Left ventricle myocardium inferior (tissue), 1 donor: ENCODE results near the gene C6orf163. TPM values are rescaled to one million over a fixed set of nuclear protein-coding genes. Genes with fewer than 3 reads are reported as not detected.

Experiments used
- DNase-seq: peaks from one replicate; pipeline ENCODE4 v3.0.0-alpha.2; 2020
- H3K27ac ChIP-seq: fragments of 200-600 bp; replicated peaks from 2 replicates; pipeline ENCODE4 v1.8.0; 2021
- H3K27me3 ChIP-seq: fragments of 200-600 bp; 2 replicates; pipeline ENCODE4 v1.8.0; 2021; ENCODE audit warnings: low read depth
- H3K36me3 ChIP-seq: fragments of 200-600 bp; 2 replicates; pipeline ENCODE4 v1.8.0; 2021
- H3K4me1 ChIP-seq: fragments of 200-600 bp; 2 replicates; pipeline ENCODE4 v1.8.0; 2021
- H3K4me3 ChIP-seq: fragments of 200-600 bp; 2 replicates; pipeline ENCODE4 v1.8.0; 2021; ENCODE audit warnings: mild to moderate bottlenecking, moderate library complexity
- H3K9me3 ChIP-seq: fragments of 200-600 bp; replicated peaks from 2 replicates; pipeline ENCODE4 v1.8.0; 2021
- intact Hi-C: fragments of 100-400 bp; cut with micrococcal nuclease; formaldehyde crosslinking; loops from one replicate; pipeline ENCODE4 v1.11.0; 2022
- total RNA-seq: library from RNA; stranded (reverse); fragmentation: NEBNext Ultra II Directional; extraction: Animal tissue kit (Norgen Biotek cat#: 25700); gene quantifications from one replicate; pipeline ENCODE4 v1.2.1, GENCODE V29; 2021
- TF ChIP-seq, protein P1 (sequence below): fragments of 200-600 bp; IDR thresholded peaks from 2 replicates; pipeline ENCODE4 v1.8.0; 2021; ENCODE audit warnings: antibody characterized with exemption, mild to moderate bottlenecking, borderline replicate concordance
- donor health status: DM: no; HTN: yes; CAD: no; lungs with severe emphysema.

Gene C6orf163
- total RNA-seq, 1 donor from 2014 or later = 1.6 TPM

DNA sequence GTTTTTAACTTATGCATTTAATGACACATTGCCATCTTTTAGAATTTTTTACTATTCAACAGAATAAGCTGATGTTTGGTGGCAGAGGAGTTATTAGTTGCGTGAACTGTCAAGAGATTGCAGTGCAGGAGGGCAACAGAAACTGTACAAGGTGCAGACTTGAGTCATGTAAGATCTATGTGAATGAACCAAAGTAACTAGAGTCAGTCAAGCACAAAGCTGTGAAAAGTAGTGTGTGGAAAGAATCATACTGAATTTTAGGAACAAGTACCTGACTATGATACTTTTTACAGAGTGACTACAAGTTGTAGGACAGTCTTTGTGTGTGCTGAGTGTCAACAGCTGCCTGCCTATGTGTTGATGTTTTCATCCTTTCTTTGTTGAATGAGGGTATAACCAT, 2.7 kb upstream of the C6orf163 start:
- intact Hi-C loops = no loop called here

DNA sequence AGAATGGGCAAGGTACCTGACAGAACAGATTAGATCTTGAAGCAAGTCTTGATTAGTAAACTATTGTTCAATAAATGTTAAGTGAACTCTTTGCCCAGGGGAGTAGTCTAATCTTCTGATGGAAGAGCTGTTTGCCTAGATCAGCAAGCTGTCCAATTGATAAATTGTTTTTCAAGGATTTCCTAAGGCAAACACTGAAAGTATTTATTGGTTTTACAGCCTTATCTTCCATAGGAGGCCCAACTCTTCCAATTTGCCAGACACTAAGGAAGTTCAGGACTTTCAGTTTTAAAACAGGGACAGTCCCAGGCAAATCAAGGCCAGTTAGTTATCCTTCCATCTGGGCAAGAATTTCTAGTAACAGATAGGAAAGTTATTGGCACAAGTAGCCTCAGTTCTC, 1.8 kb upstream of the C6orf163 start:
- intact Hi-C loops = no loop called here
- Histone ChIP-seq H3K36me3 (peaks cover 7% of the 10 kb centered on the region), H3K27ac (no peak overlapping the region), H3K27me3 (no peaks in the 10 kb centered on the region), H3K9me3 (no peaks in the 10 kb centered on the region), H3K4me1 (peaks cover 14% of the 10 kb centered on the region), H3K4me3 (no peak overlapping the region)
- TF ChIP-seq, protein P1, sequence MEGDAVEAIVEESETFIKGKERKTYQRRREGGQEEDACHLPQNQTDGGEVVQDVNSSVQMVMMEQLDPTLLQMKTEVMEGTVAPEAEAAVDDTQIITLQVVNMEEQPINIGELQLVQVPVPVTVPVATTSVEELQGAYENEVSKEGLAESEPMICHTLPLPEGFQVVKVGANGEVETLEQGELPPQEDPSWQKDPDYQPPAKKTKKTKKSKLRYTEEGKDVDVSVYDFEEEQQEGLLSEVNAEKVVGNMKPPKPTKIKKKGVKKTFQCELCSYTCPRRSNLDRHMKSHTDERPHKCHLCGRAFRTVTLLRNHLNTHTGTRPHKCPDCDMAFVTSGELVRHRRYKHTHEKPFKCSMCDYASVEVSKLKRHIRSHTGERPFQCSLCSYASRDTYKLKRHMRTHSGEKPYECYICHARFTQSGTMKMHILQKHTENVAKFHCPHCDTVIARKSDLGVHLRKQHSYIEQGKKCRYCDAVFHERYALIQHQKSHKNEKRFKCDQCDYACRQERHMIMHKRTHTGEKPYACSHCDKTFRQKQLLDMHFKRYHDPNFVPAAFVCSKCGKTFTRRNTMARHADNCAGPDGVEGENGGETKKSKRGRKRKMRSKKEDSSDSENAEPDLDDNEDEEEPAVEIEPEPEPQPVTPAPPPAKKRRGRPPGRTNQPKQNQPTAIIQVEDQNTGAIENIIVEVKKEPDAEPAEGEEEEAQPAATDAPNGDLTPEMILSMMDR = no peak
- DNase-seq = no peak

More for the DNA sequence above, 2.7 kb upstream of the C6orf163 start:
- Histone ChIP-seq H3K4me3 (no peak overlapping the region), H3K4me1 (peaks cover 20% of the 10 kb centered on the region), H3K27ac (no peak overlapping the region), H3K36me3 (peaks cover 7% of the 10 kb centered on the region), H3K27me3 (no peaks in the 10 kb centered on the region), H3K9me3 (no peaks in the 10 kb centered on the region)
- TF ChIP-seq, protein P1 = no peak
- DNase-seq = no peak

DNA sequence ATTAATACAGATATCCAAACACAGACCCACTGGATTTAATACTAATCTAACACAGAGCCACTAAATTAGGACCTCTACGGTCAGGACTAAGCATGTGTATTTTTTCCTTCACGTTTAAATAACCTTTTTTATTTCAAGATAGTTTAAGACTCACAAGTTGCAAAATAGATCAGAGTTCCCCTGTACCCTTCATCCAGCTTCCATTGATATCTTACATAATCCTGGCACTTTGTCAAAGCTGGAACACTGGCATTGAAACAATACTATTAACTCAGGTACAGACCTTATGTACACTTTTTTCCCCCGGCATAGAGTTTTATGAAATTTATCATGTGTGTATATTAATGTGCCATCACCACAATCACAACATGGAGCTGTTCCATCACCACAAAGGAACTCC, 2.1 kb downstream of the C6orf163 start:
- H3K27me3 ChIP-seq = no peaks in the 10 kb centered on the region
- H3K9me3 ChIP-seq = no peaks in the 10 kb centered on the region
- intact Hi-C loops = no loop called here
- TF ChIP-seq, protein P1 = no peak
- peaks cover 14% of the 10 kb centered on the region for H3K4me1 ChIP-seq
- no peak overlapping the region for H3K4me3 ChIP-seq
- H3K27ac ChIP-seq = no peak overlapping the region
- DNase-seq = no peak
- H3K36me3 ChIP-seq = peaks cover 7% of the 10 kb centered on the region

GRCh38 chr6:87349896-87350295, 5.3 kb downstream of the C6orf163 start:
- TF ChIP-seq, protein P1 = no peak
- H3K27ac ChIP-seq = no peak overlapping the region
- no peaks in the 10 kb centered on the region for H3K27me3 ChIP-seq
- intact Hi-C loops = no loop called here
- H3K9me3 ChIP-seq = no peaks in the 10 kb centered on the region
- H3K36me3 ChIP-seq = no peaks in the 10 kb centered on the region
- DNase-seq = no peak
- no peak overlapping the region for H3K4me3 ChIP-seq
- peaks cover 14% of the 10 kb centered on the region for H3K4me1 ChIP-seq

- intact Hi-C loops = no loop called here
- TF ChIP-seq, protein P1 = no peak
- no peak for DNase-seq
- no peak overlapping the region for H3K27ac ChIP-seq
- H3K4me3 ChIP-seq = no peak overlapping the region
- H3K27me3 ChIP-seq = no peaks in the 10 kb centered on the region
- H3K36me3 ChIP-seq = no peaks in the 10 kb centered on the region
- H3K9me3 ChIP-seq = no peaks in the 10 kb centered on the region
- H3K4me1 ChIP-seq = peaks cover 14% of the 10 kb centered on the region
These were observed 5.9 kb downstream of the C6orf163 start for GRCh38 chr6:87350516-87350915.

GRCh38 chr6:87351583-87351982, 7.0 kb downstream of the C6orf163 start:
- H3K9me3 ChIP-seq = no peaks in the 10 kb centered on the region
- TF ChIP-seq, protein P1 = no peak
- no peak overlapping the region for H3K4me3 ChIP-seq
- no peaks in the 10 kb centered on the region for H3K36me3 ChIP-seq
- H3K27me3 ChIP-seq = no peaks in the 10 kb centered on the region
- intact Hi-C loops = no loop called here
- no peak overlapping the region for H3K27ac ChIP-seq
- peaks cover 13% of the 10 kb centered on the region for H3K4me1 ChIP-seq
- DNase-seq = no peak
